ENCODE data around the gene GLP1R.
"Not testable (repeated sequence)": the region's sequence is repeated elsewhere in the genome, so short reads cannot be mapped to it uniquely, and the experiment has no call there.

GLP1R gene

DNA sequence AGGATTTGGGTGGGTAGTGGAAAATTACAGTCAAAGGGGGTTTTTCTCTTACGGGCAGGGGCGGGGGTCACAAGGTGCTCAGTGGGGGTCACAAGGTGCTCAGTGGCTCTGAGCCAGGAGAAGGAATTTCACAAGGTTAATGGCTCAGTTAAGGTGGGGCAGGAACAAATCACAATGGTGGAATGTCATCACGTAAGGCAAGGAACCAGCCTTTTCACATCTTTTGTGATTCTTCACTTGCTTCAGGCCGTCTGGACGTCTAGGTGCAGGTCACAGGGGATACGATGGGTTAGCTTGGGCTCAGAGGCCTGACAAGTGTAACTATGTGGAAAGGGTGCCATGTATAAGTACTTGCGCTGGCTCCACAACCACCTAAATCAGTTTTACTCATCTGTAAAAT, 87.6 kb downstream of the GLP1R start:
- not testable (repeated sequence) for H3K4me1 Mint-ChIP-seq (ENCODE audit: low read depth)

DNA sequence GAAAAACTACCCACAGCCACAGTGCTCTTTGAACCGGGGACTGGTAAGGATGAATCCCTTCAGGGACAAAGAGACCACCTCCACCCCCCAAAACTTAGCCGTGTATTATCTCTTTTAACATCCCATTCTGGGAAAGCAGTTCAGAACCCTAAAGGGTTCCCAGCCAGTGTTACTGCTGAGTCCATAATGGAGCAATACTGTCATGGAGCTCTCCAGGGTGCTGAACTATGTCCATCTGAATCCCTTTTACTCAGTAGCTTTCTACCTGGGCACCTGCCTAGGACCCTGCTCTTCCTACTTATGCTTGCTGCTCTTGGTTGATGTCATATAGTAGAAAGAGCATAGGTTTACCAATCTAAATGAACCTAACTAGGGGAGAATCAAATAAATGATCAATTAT, 88.7 kb downstream of the GLP1R start:
- no peaks in the 10 kb centered on the region for H3K36me3 Mint-ChIP-seq (ENCODE audit: low read depth)
- H3K27me3 Mint-ChIP-seq, result peaks cover 28% of the 10 kb centered on the region
- no peak for DNase-seq
- H3K9me3 Mint-ChIP-seq, result peaks cover 10% of the 10 kb centered on the region
- H3K27ac Mint-ChIP-seq, result no peak overlapping the region
- H3K4me1 Mint-ChIP-seq (ENCODE audit: low read depth), result no peaks in the 10 kb centered on the region
- no peak overlapping the region for H3K4me3 Mint-ChIP-seq

More for the DNA sequence above, 87.6 kb downstream of the GLP1R start:
- DNase-seq; H3K36me3 Mint-ChIP-seq (ENCODE audit: low read depth); H3K4me3 Mint-ChIP-seq; H3K27ac Mint-ChIP-seq: not testable (repeated sequence)
- peaks cover 23% of the 10 kb centered on the region for H3K27me3 Mint-ChIP-seq
- peaks cover 10% of the 10 kb centered on the region for H3K9me3 Mint-ChIP-seq

All from activated T-cell treated with anti-CD3 and anti-CD28 coated beads, Interleukin-2, amount 50 U/mL, for 24 hours (primary cell).